ENCODE measurements around the gene AFDN. TPM values are rescaled to one million over a fixed set of nuclear protein-coding genes. Genes with fewer than 3 reads are reported as not detected.

AFDN gene
- polyA plus RNA-seq, 1 experiment: 26.6 TPM

DNA sequence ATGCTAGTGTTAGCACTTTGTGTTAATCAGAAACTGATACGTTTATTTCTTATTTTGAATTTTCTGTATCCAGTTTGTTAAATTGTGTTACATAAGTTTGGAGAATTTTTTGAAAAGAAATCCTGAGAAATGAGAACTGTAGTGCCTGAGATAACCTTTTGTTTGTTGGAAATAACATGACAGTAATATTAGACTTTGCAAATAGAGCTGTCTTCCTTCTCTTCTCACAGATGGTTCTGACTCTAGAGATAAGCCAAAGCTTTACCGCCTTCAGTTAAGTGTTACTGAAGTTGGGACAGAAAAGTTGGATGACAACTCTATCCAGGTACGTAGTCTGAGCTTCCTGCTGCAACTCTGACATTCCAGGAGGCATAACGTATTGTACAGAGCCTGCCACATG, 69.9 kb downstream of the AFDN start:
- POLR2A ChIA-PET: no interaction called here
- H3K9me3 ChIP-seq (ENCODE audit: control insufficient read depth, insufficient read depth, low read length): no peaks in the 10 kb centered on the region
- TF ChIP-seq, protein P1, sequence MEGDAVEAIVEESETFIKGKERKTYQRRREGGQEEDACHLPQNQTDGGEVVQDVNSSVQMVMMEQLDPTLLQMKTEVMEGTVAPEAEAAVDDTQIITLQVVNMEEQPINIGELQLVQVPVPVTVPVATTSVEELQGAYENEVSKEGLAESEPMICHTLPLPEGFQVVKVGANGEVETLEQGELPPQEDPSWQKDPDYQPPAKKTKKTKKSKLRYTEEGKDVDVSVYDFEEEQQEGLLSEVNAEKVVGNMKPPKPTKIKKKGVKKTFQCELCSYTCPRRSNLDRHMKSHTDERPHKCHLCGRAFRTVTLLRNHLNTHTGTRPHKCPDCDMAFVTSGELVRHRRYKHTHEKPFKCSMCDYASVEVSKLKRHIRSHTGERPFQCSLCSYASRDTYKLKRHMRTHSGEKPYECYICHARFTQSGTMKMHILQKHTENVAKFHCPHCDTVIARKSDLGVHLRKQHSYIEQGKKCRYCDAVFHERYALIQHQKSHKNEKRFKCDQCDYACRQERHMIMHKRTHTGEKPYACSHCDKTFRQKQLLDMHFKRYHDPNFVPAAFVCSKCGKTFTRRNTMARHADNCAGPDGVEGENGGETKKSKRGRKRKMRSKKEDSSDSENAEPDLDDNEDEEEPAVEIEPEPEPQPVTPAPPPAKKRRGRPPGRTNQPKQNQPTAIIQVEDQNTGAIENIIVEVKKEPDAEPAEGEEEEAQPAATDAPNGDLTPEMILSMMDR (IDR thresholded peaks at IDR 0.05; ENCODE audit: low read depth, low read length): no peak
- no peak for DNase-seq (ENCODE audit: low read depth, low spot score)
- no peak overlapping the region for H3K4me3 ChIP-seq (ENCODE audit: low read depth, low read length)
- CTCF ChIA-PET: interaction anchor here (1.3 kb wide), 1 partner anchor 12 kb away, joined by 3 read pairs; no protein-coding TSS in a partner anchor
- no peak overlapping the region for H3K27ac ChIP-seq (ENCODE audit: low read depth, low read length)
- no peaks in the 10 kb centered on the region for H3K27me3 ChIP-seq (ENCODE audit: control insufficient read depth, insufficient read depth, low read length)

DNA sequence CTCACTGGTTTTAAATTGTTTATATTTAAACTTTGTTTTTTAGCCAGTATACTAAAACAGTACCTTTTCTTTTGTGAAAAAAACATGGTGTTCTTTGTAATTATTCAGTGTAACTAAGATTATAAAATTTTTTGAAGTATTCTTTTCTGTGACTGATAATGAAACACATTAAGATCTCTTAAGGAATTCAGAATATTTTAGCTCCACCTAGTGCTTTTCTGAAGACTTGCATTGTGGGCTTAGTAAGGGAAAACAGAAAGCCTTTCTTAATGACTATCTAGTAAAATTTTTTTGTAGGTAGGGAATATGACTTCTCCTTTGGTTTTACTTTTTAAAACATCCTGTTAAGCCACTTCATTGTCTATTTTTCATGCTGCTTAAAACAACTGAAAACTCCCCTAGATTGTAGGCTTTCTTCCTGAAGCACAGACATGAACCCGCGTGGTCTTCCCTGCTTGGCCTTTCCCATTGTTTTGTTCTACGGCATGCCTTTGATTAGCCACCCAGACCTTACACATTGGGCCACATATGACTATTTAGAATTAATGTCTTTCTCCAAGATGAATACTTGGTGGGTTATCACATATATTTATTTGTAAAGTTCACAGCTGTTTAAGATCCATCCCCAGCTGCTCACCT, 72.1 kb downstream of the AFDN start:
- H3K4me3 ChIP-seq (ENCODE audit: low read depth, low read length): no peak overlapping the region
- POLR2A ChIA-PET: no interaction called here
- TF ChIP-seq, protein P1 (IDR thresholded peaks at IDR 0.05; ENCODE audit: low read depth, low read length): peak; percentile 81
- DNase-seq (ENCODE audit: low read depth, low spot score): peak; percentile 3
- CTCF ChIA-PET: interaction anchor here (0.5 to 3.3 kb wide), 10 partner anchors 8 to 710 kb away, joined by 3 to 19 read pairs (median 4); no protein-coding TSS in a partner anchor
- no peaks in the 10 kb centered on the region for H3K9me3 ChIP-seq (ENCODE audit: control insufficient read depth, insufficient read depth, low read length)
- H3K27me3 ChIP-seq (ENCODE audit: control insufficient read depth, insufficient read depth, low read length): no peaks in the 10 kb centered on the region
- no peak overlapping the region for H3K27ac ChIP-seq (ENCODE audit: low read depth, low read length)

DNA sequence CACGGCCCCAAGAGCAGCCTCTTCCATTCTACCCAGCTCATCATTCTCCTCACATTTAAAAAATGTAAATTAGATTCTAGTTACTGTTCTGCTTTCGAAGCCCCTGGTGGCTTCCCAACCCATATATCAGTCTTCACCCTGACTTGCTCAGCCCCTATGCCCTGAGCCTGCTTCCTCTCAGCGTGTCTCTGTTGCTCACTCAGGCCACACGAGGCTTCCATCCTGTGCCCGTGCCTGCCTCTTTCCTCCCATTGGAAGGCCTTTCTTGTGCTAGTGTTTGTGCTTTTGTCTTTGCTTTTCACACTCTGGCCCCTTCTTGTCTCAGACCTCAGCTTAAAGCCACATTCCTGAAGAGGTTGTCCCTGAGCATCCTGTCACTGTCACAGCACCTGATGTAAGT, 78.1 kb downstream of the AFDN start:
- DNase-seq (ENCODE audit: low read depth, low spot score): no peak
- H3K4me3 ChIP-seq (ENCODE audit: low read depth, low read length): no peak overlapping the region
- ChIA-PET CTCF (no interaction called here), POLR2A (no interaction called here)
- H3K27ac ChIP-seq (ENCODE audit: low read depth, low read length): no peak overlapping the region
- H3K9me3 ChIP-seq (ENCODE audit: control insufficient read depth, insufficient read depth, low read length): no peaks in the 10 kb centered on the region
- TF ChIP-seq, protein P1 (IDR thresholded peaks at IDR 0.05; ENCODE audit: low read depth, low read length): no peak
- no peaks in the 10 kb centered on the region for H3K27me3 ChIP-seq (ENCODE audit: control insufficient read depth, insufficient read depth, low read length)

DNA sequence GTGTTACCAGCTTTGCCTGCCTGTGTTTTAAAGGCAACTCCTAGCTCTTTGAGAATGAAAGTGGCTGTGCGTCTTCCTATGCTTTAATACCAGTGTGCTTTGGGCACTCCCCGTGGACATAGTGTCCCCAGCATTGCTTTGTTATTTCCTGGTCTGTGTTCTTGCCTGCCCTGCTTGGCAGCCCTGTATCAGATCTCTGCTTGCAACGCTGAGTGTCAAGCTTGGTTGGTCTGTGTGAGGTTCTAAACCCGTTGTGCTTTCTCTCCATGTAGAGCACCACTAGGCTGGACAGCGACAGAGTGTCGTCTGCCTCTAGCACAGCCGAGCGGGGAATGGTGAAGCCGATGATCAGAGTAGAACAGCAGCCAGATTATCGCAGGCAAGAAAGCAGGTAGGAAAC, 80.2 kb downstream of the AFDN start:
- Histone ChIP-seq H3K27me3 (ENCODE audit: control insufficient read depth, insufficient read depth, low read length) (no peaks in the 10 kb centered on the region), H3K4me3 (ENCODE audit: low read depth, low read length) (no peak overlapping the region), H3K27ac (ENCODE audit: low read depth, low read length) (no peak overlapping the region), H3K9me3 (ENCODE audit: control insufficient read depth, insufficient read depth, low read length) (no peaks in the 10 kb centered on the region)
- ChIA-PET CTCF (interaction anchor here (0.5 to 1.1 kb wide), 3 partner anchors 8 to 227 kb away, joined by 3 to 4 read pairs (median 4); no protein-coding TSS in a partner anchor), POLR2A (no interaction called here)
- TF ChIP-seq, protein P1 (IDR thresholded peaks at IDR 0.05; ENCODE audit: low read depth, low read length): no peak
- DNase-seq (ENCODE audit: low read depth, low spot score): no peak

DNA sequence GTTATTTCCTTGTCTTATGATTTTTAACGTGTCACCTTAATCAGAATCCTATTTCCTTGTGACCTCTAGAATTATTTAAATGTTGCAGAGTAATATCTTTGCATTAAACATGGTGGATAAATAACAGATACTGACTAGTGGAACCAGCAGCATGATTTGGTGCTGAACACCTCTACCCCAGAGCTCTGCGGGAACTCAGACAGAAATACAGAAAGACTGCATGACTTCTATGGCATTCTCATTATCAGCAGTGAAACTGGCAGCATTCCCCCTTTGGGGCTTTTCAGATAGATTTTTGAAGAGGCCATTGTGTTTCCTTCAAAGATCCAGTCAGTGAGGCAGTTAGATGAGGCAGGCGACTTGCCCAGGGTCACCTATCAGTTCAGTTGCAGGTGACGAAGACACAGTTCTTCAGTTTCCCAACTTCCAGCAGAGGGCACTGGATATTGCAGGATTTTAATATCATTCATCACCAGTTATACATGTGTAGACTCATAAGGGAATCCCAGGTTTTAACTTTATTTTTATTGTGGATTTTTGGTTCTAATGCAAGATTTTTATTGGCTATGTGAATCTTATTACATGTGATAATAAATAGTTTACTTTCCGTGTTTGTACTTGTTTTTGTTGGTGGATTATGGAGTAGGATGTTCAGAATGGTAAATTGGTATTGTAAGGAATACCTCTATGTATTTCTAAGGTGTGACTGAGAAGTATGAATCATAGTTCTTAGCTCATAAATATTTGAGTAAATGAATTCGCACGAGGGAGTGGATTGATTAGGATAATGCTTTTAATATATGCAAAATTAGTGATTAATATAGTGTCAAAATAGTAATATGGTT, 81.3 kb downstream of the AFDN start:
- Histone ChIP-seq H3K27me3 (ENCODE audit: control insufficient read depth, insufficient read depth, low read length) (no peaks in the 10 kb centered on the region), H3K27ac (ENCODE audit: low read depth, low read length) (no peak overlapping the region), H3K9me3 (ENCODE audit: control insufficient read depth, insufficient read depth, low read length) (no peaks in the 10 kb centered on the region), H3K4me3 (ENCODE audit: low read depth, low read length) (no peak overlapping the region)
- POLR2A ChIA-PET: no interaction called here
- no peak for DNase-seq (ENCODE audit: low read depth, low spot score)
- CTCF ChIA-PET: interaction anchor here (1.1 to 1.2 kb wide), 2 partner anchors 9 to 11 kb away, joined by 3 to 4 read pairs; no protein-coding TSS in a partner anchor
- TF ChIP-seq, protein P1 (IDR thresholded peaks at IDR 0.05; ENCODE audit: low read depth, low read length): peak; percentile 55
